ENCODE measurements around the gene TAP1.

- TF ChIP-seq CTCF (IDR thresholded peaks at IDR 0.05) (no peak), POLR2A (IDR thresholded peaks at IDR 0.05) (no peak)
Measured at GRCh38 chr6:32855467-32856174, 2.1 kb upstream of the TAP1 start.
